ENCODE data around the gene SIGLEC12.

Gene SIGLEC12

GRCh38 chr19:51547397-51548212 is 46.0 kb upstream of the SIGLEC12 start:
- in situ Hi-C loops (cut with MboI; ENCODE audit: low sequenced_read_pairs, unreplicated experiment), result no loop called here
- TF ChIP-seq CTCF (IDR thresholded peaks at IDR 0.05; ENCODE audit: borderline replicate concordance, control extremely low read depth, extremely low read depth, insufficient read depth, missing control alignments), result no peak
- DNase-seq (ENCODE audit: low spot score), result no peak

DNA sequence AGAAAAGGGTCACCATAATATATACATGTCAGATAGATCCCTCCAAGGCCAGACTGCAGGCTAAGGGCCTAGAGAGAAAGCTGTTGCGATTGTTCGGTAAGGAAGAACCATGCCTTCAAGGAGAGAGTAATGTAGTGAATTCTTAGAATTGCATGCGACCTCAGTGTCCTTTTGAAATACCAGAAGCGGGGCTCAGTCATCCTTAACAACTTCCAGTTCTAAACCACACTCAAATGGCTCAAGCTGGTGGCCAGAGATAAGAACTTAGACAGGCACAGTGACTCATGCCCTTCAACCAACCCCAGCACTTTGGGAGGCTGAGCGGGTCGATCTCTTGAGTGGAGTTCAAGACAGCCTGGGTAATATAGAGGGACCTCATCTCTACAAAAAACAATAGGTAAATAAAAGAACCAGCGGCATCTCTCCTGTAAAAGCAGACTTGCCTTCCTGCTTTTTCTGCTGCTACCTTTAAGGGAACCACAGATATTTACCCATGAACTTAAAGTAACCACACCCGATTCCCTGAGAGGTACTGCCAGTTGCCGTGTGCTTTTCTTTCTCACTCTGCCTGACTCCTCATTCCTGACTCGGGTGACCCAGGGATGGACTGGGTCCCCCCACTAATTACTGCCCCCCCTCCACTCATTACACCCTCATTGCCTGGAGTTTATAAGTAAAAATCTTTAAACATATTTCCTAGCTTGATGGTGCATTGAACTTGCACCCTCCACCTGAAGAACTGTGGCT is 45.2 kb upstream of the SIGLEC12 start:
- in situ Hi-C loops (cut with MboI; ENCODE audit: low sequenced_read_pairs, unreplicated experiment), result no loop called here
- no peak for TF ChIP-seq CTCF (IDR thresholded peaks at IDR 0.05; ENCODE audit: borderline replicate concordance, control extremely low read depth, extremely low read depth, insufficient read depth, missing control alignments)
- DNase-seq (ENCODE audit: low spot score), result no peak

DNA sequence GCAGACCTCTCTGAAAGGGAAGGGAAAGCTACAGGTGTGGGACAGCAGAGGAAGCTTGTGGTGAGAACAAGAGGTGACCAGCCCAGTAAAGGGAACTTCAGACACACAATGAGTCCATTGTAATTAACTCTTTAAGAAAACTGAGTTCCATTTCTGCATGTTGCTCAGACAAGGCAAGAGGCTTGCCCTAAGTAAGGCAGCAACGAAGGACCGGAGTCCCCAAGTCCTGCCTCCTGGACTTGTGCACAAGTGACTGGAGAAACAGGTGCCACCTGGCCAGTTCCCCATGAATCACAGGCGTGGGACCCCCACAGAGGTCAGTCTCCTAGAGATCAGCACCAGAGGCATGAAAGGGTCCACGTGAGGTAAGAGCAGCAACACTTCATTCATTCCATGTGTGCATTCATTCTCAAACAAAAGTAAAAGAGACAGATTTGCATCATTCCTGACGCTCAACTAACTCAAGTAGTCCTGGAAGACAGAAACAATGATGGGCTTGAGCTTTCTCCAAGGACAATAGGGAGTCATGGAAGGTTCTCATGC is 44.6 kb upstream of the SIGLEC12 start:
- no peak for TF ChIP-seq CTCF (IDR thresholded peaks at IDR 0.05; ENCODE audit: borderline replicate concordance, control extremely low read depth, extremely low read depth, insufficient read depth, missing control alignments)
- in situ Hi-C loops (cut with MboI; ENCODE audit: low sequenced_read_pairs, unreplicated experiment), result no loop called here
- DNase-seq (ENCODE audit: low spot score), result no peak

DNA sequence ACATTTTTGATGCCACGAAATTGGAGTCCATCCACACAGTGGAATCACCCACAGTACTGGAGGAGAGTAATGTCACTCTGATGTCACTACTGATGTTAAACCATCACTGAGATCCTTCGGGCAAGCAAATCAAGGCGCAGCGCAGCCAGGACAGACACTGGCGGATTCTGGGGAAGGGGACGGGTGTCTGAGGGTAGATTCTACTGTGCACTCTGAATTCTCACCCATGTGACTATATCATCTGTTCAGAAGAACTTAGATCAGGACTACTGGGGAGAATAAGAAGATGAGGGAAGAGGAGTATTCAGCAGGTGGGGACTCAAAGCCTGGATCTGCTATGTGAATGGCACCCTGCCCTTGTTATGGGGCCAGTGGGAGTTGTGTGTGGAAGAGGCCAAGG is 42.4 kb upstream of the SIGLEC12 start:
- no peak for TF ChIP-seq CTCF (IDR thresholded peaks at IDR 0.05; ENCODE audit: borderline replicate concordance, control extremely low read depth, extremely low read depth, insufficient read depth, missing control alignments)
- DNase-seq (ENCODE audit: low spot score), result no peak
- in situ Hi-C loops (cut with MboI; ENCODE audit: low sequenced_read_pairs, unreplicated experiment), result no loop called here

DNA sequence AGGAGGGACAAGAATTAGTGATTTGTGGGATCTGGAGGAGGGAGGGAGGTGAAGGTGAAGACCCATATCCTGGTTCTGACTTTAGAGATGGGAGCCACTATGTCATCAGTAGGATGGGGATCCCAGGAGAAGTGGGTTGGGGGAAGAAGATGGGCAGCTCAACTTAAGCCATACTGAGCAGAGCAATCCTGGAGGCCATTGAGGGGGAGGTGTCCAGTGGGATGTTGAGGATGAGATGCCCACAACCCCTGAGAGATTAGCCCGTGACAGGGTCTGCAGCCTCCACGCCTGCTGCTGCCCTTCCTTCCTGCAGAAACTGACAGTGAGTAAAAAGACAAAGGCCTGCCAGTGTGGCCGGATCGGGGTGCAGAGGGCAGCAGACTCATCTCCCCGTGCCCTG is 41.1 kb upstream of the SIGLEC12 start:
- no peak for TF ChIP-seq CTCF (IDR thresholded peaks at IDR 0.05; ENCODE audit: borderline replicate concordance, control extremely low read depth, extremely low read depth, insufficient read depth, missing control alignments)
- no peak for DNase-seq (ENCODE audit: low spot score)
- in situ Hi-C loops (cut with MboI; ENCODE audit: low sequenced_read_pairs, unreplicated experiment), result no loop called here

GRCh38 chr19:51541458-51542357 is 40.1 kb upstream of the SIGLEC12 start:
- in situ Hi-C loops (cut with MboI; ENCODE audit: low sequenced_read_pairs, unreplicated experiment), result no loop called here
- no peak for TF ChIP-seq CTCF (IDR thresholded peaks at IDR 0.05; ENCODE audit: borderline replicate concordance, control extremely low read depth, extremely low read depth, insufficient read depth, missing control alignments)
- no peak for DNase-seq (ENCODE audit: low spot score)
